BLaER1 treated with 17β-estradiol and CSF1 and Interleukin-3, amounts not matched to agents 10 nM and 100 nM (cell line): ENCODE measurements around the gene ABCB9.
A peak's percentile ranks its signal among the peaks of the same experiment; 100 is the strongest.
"Not testable (repeated sequence)": the region's sequence is repeated elsewhere in the genome, so short reads cannot be mapped to it uniquely, and the experiment has no call there.

Source experiments
- H3K27ac ChIP-seq, 11 experiments: shearing (Covaris generic); formaldehyde crosslinking; 2 replicates each; pipeline ENCODE4 v1.8.1; 2022
- H3K27me3 ChIP-seq, 11 experiments: shearing (Covaris generic); formaldehyde crosslinking; 2 replicates each; pipeline ENCODE4 v1.8.1; 2022
- H3K36me3 ChIP-seq, 11 experiments: shearing (Covaris generic); formaldehyde crosslinking; 2 replicates each; pipeline ENCODE4 v1.8.1; 2022
- H3K4me1 ChIP-seq, 10 experiments: shearing (Covaris generic); formaldehyde crosslinking; 2 replicates each; pipeline ENCODE4 v1.8.1; 2022
- H3K4me2 ChIP-seq, 11 experiments: shearing (Covaris generic); formaldehyde crosslinking; 2 replicates each; pipeline ENCODE4 v1.8.1; 2022
- H3K4me3 ChIP-seq, 10 experiments: shearing (Covaris generic); formaldehyde crosslinking; 2 replicates each; pipeline ENCODE4 v1.8.1; 2022
- H3K9ac ChIP-seq, 11 experiments: shearing (Covaris generic); formaldehyde crosslinking; 2 replicates each; pipeline ENCODE4 v1.8.1; 2022
- H3K9me3 ChIP-seq, 11 experiments: shearing (Covaris generic); formaldehyde crosslinking; replicated peaks in 1 of 11; 2 replicates each; pipeline ENCODE4 v1.8.1; 2022
- H4K20me1 ChIP-seq, 11 experiments: shearing (Covaris generic); formaldehyde crosslinking; 2 replicates each; pipeline ENCODE4 v1.8.1; 2022
- Cebpa-rat ChIP-seq, 11 experiments: shearing (Covaris generic); IDR thresholded peaks; 2 replicates each; pipeline ENCODE4 v1.8.1; 2022

Gene ABCB9

GRCh38 chr12:122948605-122949004 is 17.7 kb downstream of the ABCB9 start:
- H3K36me3 ChIP-seq: peaks cover 0 to 14% (median 0%) of the 10 kb centered on the region in 11 experiments; a peak in 4 of 22 replicates
- H3K4me3 ChIP-seq: no peak overlapping the region
- H3K9ac ChIP-seq: no peak overlapping the region
- peak overlapping the region in 1 of 11 experiments; percentile 73; a peak in 1 of 22 replicates for H3K27ac ChIP-seq
- TF ChIP-seq Cebpa-rat (IDR thresholded peaks at IDR 0.05): no peak
- H4K20me1 ChIP-seq: peaks cover 0 to 14% (median 4%) of the 10 kb centered on the region in 11 experiments; a peak in 6 of 22 replicates
- H3K27me3 ChIP-seq: no peaks in the 10 kb centered on the region
- peak overlapping the region in 4 of 11 experiments; percentile 76 to 91 (median 86); a peak in 6 of 22 replicates for H3K4me2 ChIP-seq
- H3K4me1 ChIP-seq: peaks cover 48 to 70% (median 61%) of the 10 kb centered on the region in 10 experiments
- no peaks in the 10 kb centered on the region for H3K9me3 ChIP-seq

DNA sequence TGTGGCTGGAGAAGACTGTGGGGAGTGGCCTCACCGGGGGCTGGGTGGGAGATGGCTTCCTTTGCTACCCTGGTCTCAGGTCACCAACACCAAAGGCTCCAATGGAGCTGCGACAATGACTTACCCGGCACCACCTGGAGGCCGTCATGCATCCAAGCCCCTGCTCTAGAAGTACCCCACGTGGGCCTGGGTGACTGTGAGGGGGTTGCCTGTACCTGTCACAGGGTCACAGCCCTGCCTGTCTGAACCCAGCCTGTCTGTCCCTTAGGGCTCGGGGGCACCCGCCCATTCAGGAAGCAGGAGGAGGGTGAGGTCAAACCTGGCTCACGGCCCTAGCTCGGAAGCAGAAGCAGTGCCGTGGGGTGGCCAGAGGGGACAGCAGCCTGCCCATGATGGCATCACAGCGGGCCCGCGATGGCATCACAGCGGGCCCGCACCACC is 18.9 kb downstream of the ABCB9 start:
- H3K27me3 ChIP-seq: no peaks in the 10 kb centered on the region
- no peak for TF ChIP-seq Cebpa-rat (IDR thresholded peaks at IDR 0.05)
- H3K4me1 ChIP-seq: peaks cover 60 to 82% (median 72%) of the 10 kb centered on the region in 10 experiments
- peak overlapping the region; percentile 40 to 79 (median 73); a peak in 20 of 22 replicates for H3K27ac ChIP-seq
- H3K9ac ChIP-seq: peak overlapping the region in 10 of 11 experiments; percentile 51 to 67 (median 60); a peak in 20 of 22 replicates
- peaks cover 0 to 14% (median 0%) of the 10 kb centered on the region in 11 experiments; a peak in 4 of 22 replicates for H3K36me3 ChIP-seq
- peaks cover 0 to 14% (median 0%) of the 10 kb centered on the region in 11 experiments; a peak in 2 of 22 replicates for H4K20me1 ChIP-seq
- 0 out of 20 replicates have a peak overlapping the region, but pooled peaks of 2 of the 10 experiments have one; percentile 7 to 8 for H3K4me3 ChIP-seq
- H3K9me3 ChIP-seq: no peaks in the 10 kb centered on the region
- peak overlapping the region; percentile 76 to 93 (median 88) for H3K4me2 ChIP-seq

GRCh38 chr12:122946690-122947341 is 19.4 kb downstream of the ABCB9 start:
- peak overlapping the region; percentile 76 to 93 (median 88) for H3K4me2 ChIP-seq
- TF ChIP-seq Cebpa-rat (IDR thresholded peaks at IDR 0.05): peak in 3 of 11 experiments; percentile 58 to 70 (median 62); a peak in 5 of 22 replicates
- peaks cover 0 to 10% (median 0%) of the 10 kb centered on the region in 11 experiments; a peak in 2 of 22 replicates for H4K20me1 ChIP-seq
- 0 out of 20 replicates have a peak overlapping the region, but pooled peaks of 2 of the 10 experiments have one; percentile 7 to 8 for H3K4me3 ChIP-seq
- peak overlapping the region; percentile 40 to 79 (median 73); a peak in 21 of 22 replicates for H3K27ac ChIP-seq
- peaks cover 61 to 82% (median 71%) of the 10 kb centered on the region in 10 experiments for H3K4me1 ChIP-seq
- H3K9me3 ChIP-seq: no peaks in the 10 kb centered on the region
- peak overlapping the region in 10 of 11 experiments; percentile 51 to 67 (median 60); a peak in 20 of 22 replicates for H3K9ac ChIP-seq
- H3K27me3 ChIP-seq: no peaks in the 10 kb centered on the region
- peaks cover 0 to 14% (median 0%) of the 10 kb centered on the region in 11 experiments; a peak in 4 of 22 replicates for H3K36me3 ChIP-seq

DNA sequence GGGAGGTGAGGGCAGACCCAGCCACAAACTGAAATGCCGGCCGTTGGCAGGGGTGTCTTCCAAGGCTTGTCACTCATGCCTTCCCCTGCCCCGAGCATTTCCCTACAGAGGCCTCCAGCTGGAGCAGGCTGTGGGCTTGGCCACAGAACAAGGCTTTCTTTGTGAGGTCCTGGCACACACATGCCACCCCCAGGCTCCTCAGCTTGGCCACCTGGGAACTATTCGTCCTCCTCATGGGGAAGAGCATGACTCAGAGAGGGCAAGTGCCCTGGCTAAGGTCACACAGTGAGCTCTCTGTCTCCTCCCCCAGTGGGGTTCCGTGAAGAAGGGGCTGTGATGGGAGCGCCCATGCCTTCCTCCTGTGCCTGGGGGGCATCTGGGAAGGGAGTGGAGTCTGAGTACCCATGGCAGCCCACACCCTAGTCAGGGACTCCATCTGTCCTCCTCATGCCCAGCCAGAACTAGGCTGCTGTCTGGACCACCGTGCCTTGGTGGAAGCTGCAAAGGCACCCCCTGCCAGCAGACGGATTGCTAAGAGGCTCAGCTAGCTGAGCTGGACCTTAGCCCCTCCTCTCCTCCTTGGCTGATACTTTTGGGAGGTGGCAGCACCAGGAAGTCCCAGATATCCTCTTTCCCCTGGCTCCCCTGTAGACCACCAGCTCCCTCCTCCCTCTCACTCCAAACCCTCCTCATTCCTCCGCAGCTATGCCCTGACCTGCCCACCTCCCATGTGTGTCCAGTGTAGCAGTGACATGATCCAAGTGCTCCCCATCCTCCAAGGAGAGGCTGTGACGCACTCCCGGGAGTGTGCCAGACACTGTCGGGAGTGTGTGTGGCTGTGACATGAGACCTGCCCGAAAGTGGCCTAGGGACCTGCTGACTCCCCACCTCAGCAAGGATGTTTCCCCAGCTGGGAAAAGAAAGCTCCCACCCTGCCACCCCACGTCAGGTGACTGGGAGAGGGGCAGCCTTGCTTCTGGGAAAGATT is 21.4 kb downstream of the ABCB9 start:
- H3K36me3 ChIP-seq: peaks cover 0 to 14% (median 0%) of the 10 kb centered on the region in 11 experiments; a peak in 5 of 22 replicates
- peak overlapping the region in 10 of 11 experiments; percentile 1 to 76 (median 53); a peak in 16 of 22 replicates for H3K27ac ChIP-seq
- no peak for TF ChIP-seq Cebpa-rat (IDR thresholded peaks at IDR 0.05)
- H3K9ac ChIP-seq: peak overlapping the region in 6 of 11 experiments; percentile 9 to 43 (median 30); a peak in 13 of 22 replicates
- H3K9me3 ChIP-seq: no peaks in the 10 kb centered on the region
- peak overlapping the region; percentile 38 to 91 (median 80) for H3K4me2 ChIP-seq
- H4K20me1 ChIP-seq: no peaks in the 10 kb centered on the region; a peak in 1 of 22 replicates
- H3K4me1 ChIP-seq: peaks cover 59 to 74% (median 65%) of the 10 kb centered on the region in 10 experiments
- no peaks in the 10 kb centered on the region for H3K27me3 ChIP-seq
- no peak overlapping the region for H3K4me3 ChIP-seq

DNA sequence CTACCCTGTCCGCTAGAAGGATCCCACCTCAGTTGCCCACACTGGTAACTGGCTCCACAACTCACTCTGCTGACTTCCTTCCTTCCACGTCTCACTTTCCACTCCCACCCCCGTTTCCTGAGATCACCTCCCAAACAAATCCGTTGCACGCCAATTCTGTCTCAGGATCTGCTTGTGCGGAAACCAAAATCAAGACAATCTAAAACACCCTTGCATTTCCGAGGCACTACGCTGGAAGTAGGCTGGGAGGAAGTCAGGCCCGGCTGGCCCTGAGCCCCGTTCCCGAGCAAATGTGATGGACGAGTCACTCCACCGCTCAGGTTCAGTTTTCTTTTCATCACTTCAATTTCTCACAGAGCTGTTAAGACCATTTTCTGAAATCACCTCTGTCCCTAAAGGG is 23.1 kb downstream of the ABCB9 start:
- H3K4me2 ChIP-seq: peak overlapping the region; percentile 54 to 91 (median 80)

DNA sequence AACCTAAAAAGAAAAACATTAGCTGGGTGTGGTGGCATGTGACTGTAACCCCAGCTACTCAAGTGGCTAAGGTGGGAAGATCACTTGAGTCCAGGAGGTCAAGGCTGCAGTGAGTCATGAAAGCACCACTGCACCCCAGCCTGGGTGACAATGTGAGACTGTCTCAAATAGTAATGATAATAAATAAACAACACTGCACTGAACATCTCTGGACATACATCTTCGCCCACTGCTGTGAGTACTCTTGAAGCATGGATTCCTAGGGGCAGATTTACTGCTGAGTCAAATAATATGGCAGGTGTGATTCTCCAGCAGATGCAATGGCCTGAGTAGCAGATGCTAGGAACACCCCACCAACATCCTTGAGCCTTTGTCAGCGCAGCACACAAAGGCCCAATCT is 23.6 kb downstream of the ABCB9 start:
- no peak for TF ChIP-seq Cebpa-rat (IDR thresholded peaks at IDR 0.05)
- H3K9me3 ChIP-seq: no peaks in the 10 kb centered on the region
- peak overlapping the region in 9 of 11 experiments; percentile 1 to 76 (median 57); a peak in 14 of 22 replicates for H3K27ac ChIP-seq
- H3K9ac ChIP-seq: peak overlapping the region in 4 of 11 experiments; percentile 17 to 57 (median 44); a peak in 8 of 22 replicates
- no peaks in the 10 kb centered on the region for H4K20me1 ChIP-seq
- peaks cover 49 to 65% (median 54%) of the 10 kb centered on the region in 10 experiments for H3K4me1 ChIP-seq
- H3K27me3 ChIP-seq: no peaks in the 10 kb centered on the region
- peaks cover 0 to 17% (median 0%) of the 10 kb centered on the region in 11 experiments; a peak in 3 of 22 replicates for H3K36me3 ChIP-seq
- peak overlapping the region; percentile 54 to 91 (median 80) for H3K4me2 ChIP-seq
- H3K4me3 ChIP-seq: no peak overlapping the region

More for the DNA sequence above, 23.1 kb downstream of the ABCB9 start:
- TF ChIP-seq Cebpa-rat (IDR thresholded peaks at IDR 0.05): no peak
- no peaks in the 10 kb centered on the region for H3K9me3 ChIP-seq
- H3K27ac ChIP-seq: peak overlapping the region in 9 of 11 experiments; percentile 1 to 76 (median 57); a peak in 18 of 22 replicates
- H4K20me1 ChIP-seq: no peaks in the 10 kb centered on the region
- peak overlapping the region in 9 of 11 experiments; percentile 3 to 57 (median 32); a peak in 14 of 22 replicates for H3K9ac ChIP-seq
- H3K36me3 ChIP-seq: peaks cover 0 to 12% (median 0%) of the 10 kb centered on the region in 11 experiments; a peak in 2 of 22 replicates
- H3K27me3 ChIP-seq: no peaks in the 10 kb centered on the region
- H3K4me1 ChIP-seq: peaks cover 54 to 70% (median 58%) of the 10 kb centered on the region in 10 experiments
- no peak overlapping the region for H3K4me3 ChIP-seq

DNA sequence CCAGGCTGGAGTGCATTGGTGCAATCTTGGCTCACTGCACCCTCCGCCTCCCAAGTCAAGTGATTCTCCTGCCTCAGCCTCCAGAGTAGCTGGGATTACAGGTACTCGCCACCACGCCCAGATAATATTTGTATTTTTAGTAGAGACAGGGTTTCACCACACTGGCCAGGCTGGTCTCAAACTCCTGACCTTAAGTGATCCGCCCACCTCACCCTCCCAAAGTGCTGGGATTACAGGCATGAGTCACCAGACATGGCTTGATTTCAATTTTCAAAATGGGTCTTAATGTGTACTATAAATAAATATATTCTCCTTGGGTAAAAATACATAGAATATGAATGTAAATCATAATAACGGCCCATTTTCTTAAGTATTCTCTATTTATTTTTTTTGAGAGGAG is 24.9 kb downstream of the ABCB9 start:
- H3K9ac ChIP-seq, H3K9me3 ChIP-seq, H4K20me1 ChIP-seq, H3K4me3 ChIP-seq, H3K27ac ChIP-seq, H3K27me3 ChIP-seq: not testable (repeated sequence)
- Histone ChIP-seq H3K36me3 (peaks cover 0 to 20% (median 5%) of the 10 kb centered on the region in 11 experiments; a peak in 6 of 22 replicates), H3K4me1 (peaks cover 36 to 57% (median 42%) of the 10 kb centered on the region in 10 experiments), H3K4me2 (0 out of 22 replicates have a peak overlapping the region, but pooled peaks of 1 of the 11 experiments have one; percentile 2)

- no peaks in the 10 kb centered on the region for H3K27me3 ChIP-seq
- H3K4me2 ChIP-seq: no peak overlapping the region
- TF ChIP-seq Cebpa-rat (IDR thresholded peaks at IDR 0.05): no peak
- H4K20me1 ChIP-seq: no peaks in the 10 kb centered on the region
- no peak overlapping the region for H3K27ac ChIP-seq
- H3K9me3 ChIP-seq: no peaks in the 10 kb centered on the region
- H3K9ac ChIP-seq: no peak overlapping the region
- peaks cover 15 to 34% (median 20%) of the 10 kb centered on the region in 10 experiments for H3K4me1 ChIP-seq
- peaks cover 0 to 29% (median 10%) of the 10 kb centered on the region in 11 experiments; a peak in 7 of 22 replicates for H3K36me3 ChIP-seq
- H3K4me3 ChIP-seq: no peak overlapping the region
Measured at GRCh38 chr12:122939125-122939524, 27.1 kb downstream of the ABCB9 start.
